HepG2 (cell line): ENCODE results near the gene LEMD2.

ENCODE experiments used
- CREB1 ChIP-seq, 2 experiments: fragments of 450-650 bp in 1 of 2; IDR thresholded peaks; 2 replicates each; pipeline ENCODE4 v1.6.1; 2016 to 2017; ENCODE audit warnings: control low read depth in 1 of 2, mild to moderate bottlenecking in 1 of 2, missing compliant biosample characterization in 1 of 2, missing genetic modification characterization in 1 of 2
- CSRNP1 ChIP-seq: sonication (generic); formaldehyde crosslinking; IDR thresholded peaks from 2 replicates; pipeline ENCODE4 v1.8.1; 2023; ENCODE audit warnings: mild to moderate bottlenecking, missing genetic modification reagents
- HNF1B ChIP-seq: sonication (generic); formaldehyde crosslinking; IDR thresholded peaks from 2 replicates; pipeline ENCODE4 v1.5.1; 2020; ENCODE audit warnings: mild to moderate bottlenecking, moderate library complexity, missing genetic modification reagents
- HNF4A ChIP-seq: sonication (generic); formaldehyde crosslinking; IDR thresholded peaks from 2 replicates; pipeline ENCODE4 v1.4.0; 2020; ENCODE audit warnings: missing genetic modification reagents
- NFIC ChIP-seq: IDR thresholded peaks from 2 replicates; pipeline ENCODE4 v1.6.1; 2012; ENCODE audit warnings: mild to moderate bottlenecking, low read length, inconsistent platforms
- ZNF24 ChIP-seq: fragments of 450-650 bp; IDR thresholded peaks from 2 replicates; pipeline ENCODE4 v1.6.1; 2017; ENCODE audit warnings: antibody characterized with exemption, mild to moderate bottlenecking
- ZNF431 ChIP-seq: sonication (generic); formaldehyde crosslinking; IDR thresholded peaks from 2 replicates; pipeline ENCODE4 v1.9.0; 2022; ENCODE audit warnings: missing genetic modification reagents, low read depth, mild to moderate bottlenecking, borderline replicate concordance
- ZNF501 ChIP-seq: sonication (generic); formaldehyde crosslinking; IDR thresholded peaks from 2 replicates; pipeline ENCODE4 v1.5.1; 2020; ENCODE audit warnings: mild to moderate bottlenecking, moderate library complexity, missing genetic modification reagents

- TF ChIP-seq CREB1 (IDR thresholded peaks at IDR 0.05) (no peak), CREB1 (CRISPR knock-in tag; IDR thresholded peaks at IDR 0.05) (no peak), NFIC (no peak), ZNF431 (CRISPR knock-in tag) (no peak), ZNF24 (no peak), CSRNP1 (CRISPR knock-in tag) (no peak), HNF4A (CRISPR knock-in tag) (no peak), ZNF501 (CRISPR knock-in tag) (no peak), HNF1B (CRISPR knock-in tag) (no peak)
Observed at GRCh38 chr6:33724102-33725023, 64.6 kb downstream of the LEMD2 start.
